ENCODE measurements around the gene KLHL15.
"Not testable (repeated sequence)": the region's sequence is repeated elsewhere in the genome, so short reads cannot be mapped to it uniquely, and the experiment has no call there.

KLHL15 gene

DNA sequence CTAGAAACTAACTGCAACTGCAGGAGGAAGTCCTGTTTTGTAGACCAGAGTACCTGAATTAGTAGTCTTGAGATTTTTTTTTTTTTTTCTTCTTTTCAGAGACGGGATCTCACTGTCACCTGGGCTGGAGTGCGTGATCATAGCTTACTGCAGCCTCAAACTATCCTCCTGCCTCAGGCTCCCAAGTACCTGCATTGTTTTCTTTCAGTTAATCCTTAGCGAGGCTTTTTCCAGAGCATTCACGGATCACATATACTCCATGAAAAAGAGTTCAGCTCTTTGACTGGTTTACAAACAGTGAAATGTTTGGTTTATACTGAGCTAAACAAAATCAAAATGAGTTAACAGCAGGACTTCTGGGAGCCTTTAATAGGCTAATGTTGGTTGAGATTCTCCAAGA is 45.8 kb downstream of the KLHL15 start:
- DNase-seq (ENCODE audit: extremely low read depth, low read depth): no peak
- no peak overlapping the region for H3K4me3 ChIP-seq (replicated peaks; ENCODE audit: low read depth, low read length)

DNA sequence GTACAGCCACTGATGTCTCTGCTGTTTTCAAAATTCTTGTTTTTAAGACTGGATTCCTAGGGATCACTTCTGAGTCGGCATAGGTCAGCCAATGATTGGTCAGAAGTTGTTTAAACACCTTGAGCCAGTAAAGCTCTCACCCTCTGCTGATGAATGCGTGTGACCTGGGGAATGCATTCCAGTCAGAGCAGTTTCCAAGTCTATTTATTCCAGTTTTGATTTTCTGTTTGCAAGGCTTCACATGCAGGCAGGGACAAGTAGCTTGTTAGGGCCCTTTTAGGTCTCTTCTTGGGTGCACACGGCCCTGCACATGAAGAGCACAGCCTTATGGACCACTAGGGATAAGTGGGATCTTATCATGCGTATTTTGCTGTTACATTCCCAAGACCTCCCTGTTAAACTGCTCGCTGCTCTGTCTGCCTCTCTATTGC is 47.0 kb downstream of the KLHL15 start:
- DNase-seq (ENCODE audit: extremely low read depth, low read depth): no peak
- TF ChIP-seq, protein P1, sequence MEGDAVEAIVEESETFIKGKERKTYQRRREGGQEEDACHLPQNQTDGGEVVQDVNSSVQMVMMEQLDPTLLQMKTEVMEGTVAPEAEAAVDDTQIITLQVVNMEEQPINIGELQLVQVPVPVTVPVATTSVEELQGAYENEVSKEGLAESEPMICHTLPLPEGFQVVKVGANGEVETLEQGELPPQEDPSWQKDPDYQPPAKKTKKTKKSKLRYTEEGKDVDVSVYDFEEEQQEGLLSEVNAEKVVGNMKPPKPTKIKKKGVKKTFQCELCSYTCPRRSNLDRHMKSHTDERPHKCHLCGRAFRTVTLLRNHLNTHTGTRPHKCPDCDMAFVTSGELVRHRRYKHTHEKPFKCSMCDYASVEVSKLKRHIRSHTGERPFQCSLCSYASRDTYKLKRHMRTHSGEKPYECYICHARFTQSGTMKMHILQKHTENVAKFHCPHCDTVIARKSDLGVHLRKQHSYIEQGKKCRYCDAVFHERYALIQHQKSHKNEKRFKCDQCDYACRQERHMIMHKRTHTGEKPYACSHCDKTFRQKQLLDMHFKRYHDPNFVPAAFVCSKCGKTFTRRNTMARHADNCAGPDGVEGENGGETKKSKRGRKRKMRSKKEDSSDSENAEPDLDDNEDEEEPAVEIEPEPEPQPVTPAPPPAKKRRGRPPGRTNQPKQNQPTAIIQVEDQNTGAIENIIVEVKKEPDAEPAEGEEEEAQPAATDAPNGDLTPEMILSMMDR (IDR thresholded peaks at IDR 0.05; ENCODE audit: low read depth, low read length, missing control alignments): no peak
- H3K4me3 ChIP-seq (replicated peaks; ENCODE audit: low read depth, low read length): no peak overlapping the region

More for the DNA sequence above, 45.8 kb downstream of the KLHL15 start:
- TF ChIP-seq, protein P1 (IDR thresholded peaks at IDR 0.05; ENCODE audit: low read depth, low read length, missing control alignments): no peak

DNA sequence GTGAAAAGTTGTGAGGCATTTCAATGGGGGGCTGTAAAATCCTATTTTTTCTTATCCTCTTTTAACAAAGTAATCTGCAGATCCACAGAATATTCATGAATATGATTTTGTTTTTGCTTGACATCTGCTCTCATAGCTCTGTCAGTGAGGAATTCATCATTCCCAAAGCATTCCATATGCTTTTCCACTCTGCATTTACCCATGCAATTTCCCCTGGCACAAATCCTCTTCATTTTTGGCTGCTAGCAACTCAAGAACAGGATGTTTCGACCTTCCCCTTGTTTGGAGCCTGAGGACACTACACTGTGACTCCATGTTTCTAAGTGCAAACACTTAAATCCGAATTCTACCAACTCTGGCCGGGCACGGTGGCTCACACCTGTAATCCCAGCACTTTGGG is 48.5 kb downstream of the KLHL15 start:
- TF ChIP-seq, protein P1 (IDR thresholded peaks at IDR 0.05; ENCODE audit: low read depth, low read length, missing control alignments): no peak
- no peak for DNase-seq (ENCODE audit: extremely low read depth, low read depth)
- no peak overlapping the region for H3K4me3 ChIP-seq (replicated peaks; ENCODE audit: low read depth, low read length)

DNA sequence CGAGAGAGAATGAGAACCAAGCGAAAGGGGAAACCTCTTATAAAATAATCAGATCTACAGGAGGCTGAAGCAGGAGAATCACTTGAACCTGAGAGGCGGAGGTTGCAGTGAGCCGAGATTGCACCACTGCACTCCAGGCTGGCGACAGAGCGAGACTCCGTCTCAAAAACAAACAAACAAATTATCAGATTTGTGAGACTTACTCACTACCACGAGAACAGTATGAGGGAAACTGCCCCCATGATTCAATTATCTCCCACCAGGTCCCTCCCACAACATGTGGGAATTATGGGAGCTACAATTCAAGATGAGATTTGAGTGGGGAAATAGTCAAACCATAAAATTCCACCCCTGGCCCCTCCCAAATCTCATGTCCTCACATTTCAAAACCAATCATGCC is 61.4 kb downstream of the KLHL15 start:
- not testable (repeated sequence) for H3K4me3 ChIP-seq (replicated peaks; ENCODE audit: low read depth, low read length); DNase-seq (ENCODE audit: extremely low read depth, low read depth)

DNA sequence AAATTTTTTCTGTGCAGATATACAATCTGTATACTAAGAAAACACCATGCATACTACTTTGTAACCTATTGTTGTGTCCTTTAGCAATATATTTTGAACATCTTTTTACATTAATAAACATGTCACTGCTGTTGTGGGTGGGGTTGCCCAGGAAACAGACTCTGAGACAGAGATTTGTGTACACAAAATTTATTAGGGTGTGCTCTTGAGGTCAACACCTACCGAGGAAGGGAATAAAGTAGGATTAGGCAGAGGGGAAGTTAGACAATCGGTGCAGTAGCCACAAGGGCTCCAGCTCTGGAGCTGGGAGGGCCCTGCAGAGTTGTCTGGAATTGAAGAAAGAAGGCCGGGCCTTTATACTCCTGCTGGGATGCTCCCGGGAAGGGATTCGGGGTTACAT is 62.8 kb downstream of the KLHL15 start:
- H3K4me3 ChIP-seq (replicated peaks; ENCODE audit: low read depth, low read length): no peak overlapping the region
- TF ChIP-seq, protein P1 (IDR thresholded peaks at IDR 0.05; ENCODE audit: low read depth, low read length, missing control alignments): no peak
- no peak for DNase-seq (ENCODE audit: extremely low read depth, low read depth)

DNA sequence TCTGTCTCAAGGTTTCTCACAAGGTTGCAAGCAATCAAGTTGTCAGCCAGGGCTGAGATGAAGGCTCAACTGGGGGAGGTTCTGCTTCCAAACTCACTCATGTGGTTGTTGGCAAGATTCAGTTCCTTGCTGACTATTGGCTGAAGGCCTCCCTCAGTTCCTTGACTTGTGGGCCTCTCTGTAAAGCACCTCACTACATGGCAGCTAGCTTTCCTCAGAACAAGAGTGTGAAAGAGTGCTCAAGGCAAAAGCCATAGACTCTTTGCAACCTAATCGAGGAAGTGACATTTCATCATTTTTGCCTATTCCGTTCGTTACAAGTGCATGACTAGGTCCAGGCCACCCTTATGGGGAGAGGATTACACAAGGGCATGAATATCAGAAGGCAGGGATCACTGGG is 67.2 kb downstream of the KLHL15 start:
- no peak for DNase-seq (ENCODE audit: extremely low read depth, low read depth)
- no peak overlapping the region for H3K4me3 ChIP-seq (replicated peaks; ENCODE audit: low read depth, low read length)
- TF ChIP-seq, protein P1 (IDR thresholded peaks at IDR 0.05; ENCODE audit: low read depth, low read length, missing control alignments): no peak

DNA sequence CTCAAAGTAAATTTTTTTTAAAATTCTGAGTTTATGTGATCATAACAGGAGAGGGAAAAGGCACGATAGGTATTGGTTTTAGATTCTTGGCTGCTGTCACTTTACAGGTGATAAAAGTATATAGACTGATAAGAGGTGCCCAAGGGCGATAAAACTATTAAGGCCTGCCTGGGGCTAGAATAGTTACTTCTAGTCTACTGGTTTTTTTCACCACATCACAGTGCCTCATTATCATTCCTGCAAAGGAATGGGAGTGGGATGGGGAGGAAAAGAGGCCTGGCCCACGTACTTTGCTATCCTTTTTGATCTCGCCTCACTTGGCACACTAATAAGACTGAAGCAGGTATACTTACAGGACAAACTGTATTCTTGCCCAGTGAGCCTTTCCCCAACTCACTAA is 72.6 kb downstream of the KLHL15 start:
- no peak for DNase-seq (ENCODE audit: extremely low read depth, low read depth)
- H3K4me3 ChIP-seq (replicated peaks; ENCODE audit: low read depth, low read length): no peak overlapping the region
- TF ChIP-seq, protein P1 (IDR thresholded peaks at IDR 0.05; ENCODE audit: low read depth, low read length, missing control alignments): no peak
